OCI-LY3 (cell line): Measurements from ENCODE around the gene ARHGEF10L.

Experiments used
- EZH2phosphoT487 ChIP-seq: fragments of 200-600 bp; shearing (Covaris generic); IDR thresholded peaks from 2 replicates; pipeline ENCODE4 v1.6.1; 2018; ENCODE audit warnings: antibody characterized with exemption, mixed run types, low read depth
- TF ChIP-seq, protein P1 (sequence below): fragments of 200-600, 300-600 bp; sonication (generic); IDR thresholded peaks from 2 replicates; pipeline ENCODE4 v1.5.1; 2014; ENCODE audit warnings: antibody characterized with exemption, low read length, low read depth

DNA sequence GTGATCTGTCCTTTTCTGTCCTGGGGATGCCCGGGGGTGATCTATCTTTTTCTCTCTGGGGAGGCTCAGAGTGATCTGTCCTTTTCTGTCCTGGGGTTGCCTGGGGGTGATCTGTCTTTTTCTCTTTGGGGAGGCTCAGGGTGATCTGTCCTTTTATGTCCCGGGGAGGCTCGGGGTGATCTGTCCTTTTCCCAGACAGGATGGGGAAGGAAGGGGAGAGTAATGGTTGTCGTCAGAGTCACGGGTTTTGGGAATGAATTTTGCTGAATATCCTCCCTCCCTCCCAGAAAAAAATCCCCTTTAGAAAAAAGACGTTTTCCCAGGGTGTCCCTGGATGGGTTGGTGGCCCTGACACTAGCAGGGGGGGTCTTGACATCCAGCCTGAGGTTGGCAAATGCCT is 91.5 kb downstream of the ARHGEF10L start:
- TF ChIP-seq, protein P1, sequence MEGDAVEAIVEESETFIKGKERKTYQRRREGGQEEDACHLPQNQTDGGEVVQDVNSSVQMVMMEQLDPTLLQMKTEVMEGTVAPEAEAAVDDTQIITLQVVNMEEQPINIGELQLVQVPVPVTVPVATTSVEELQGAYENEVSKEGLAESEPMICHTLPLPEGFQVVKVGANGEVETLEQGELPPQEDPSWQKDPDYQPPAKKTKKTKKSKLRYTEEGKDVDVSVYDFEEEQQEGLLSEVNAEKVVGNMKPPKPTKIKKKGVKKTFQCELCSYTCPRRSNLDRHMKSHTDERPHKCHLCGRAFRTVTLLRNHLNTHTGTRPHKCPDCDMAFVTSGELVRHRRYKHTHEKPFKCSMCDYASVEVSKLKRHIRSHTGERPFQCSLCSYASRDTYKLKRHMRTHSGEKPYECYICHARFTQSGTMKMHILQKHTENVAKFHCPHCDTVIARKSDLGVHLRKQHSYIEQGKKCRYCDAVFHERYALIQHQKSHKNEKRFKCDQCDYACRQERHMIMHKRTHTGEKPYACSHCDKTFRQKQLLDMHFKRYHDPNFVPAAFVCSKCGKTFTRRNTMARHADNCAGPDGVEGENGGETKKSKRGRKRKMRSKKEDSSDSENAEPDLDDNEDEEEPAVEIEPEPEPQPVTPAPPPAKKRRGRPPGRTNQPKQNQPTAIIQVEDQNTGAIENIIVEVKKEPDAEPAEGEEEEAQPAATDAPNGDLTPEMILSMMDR, result no peak
- TF ChIP-seq EZH2phosphoT487, result no peak
